ENCODE results near the gene SFTA2. TPM values are rescaled to one million over a fixed set of nuclear protein-coding genes. Genes with fewer than 3 reads are reported as not detected.
A peak's percentile ranks its signal among the peaks of the same experiment; 100 is the strongest.

The SFTA2 gene
- total RNA-seq, 1 experiment from 2014 or later, result not detected

GRCh38 chr6:30887901-30888815 is 43.8 kb downstream of the SFTA2 start:
- no peak overlapping the region for H2AFZ ChIP-seq (ENCODE audit: low read length)
- no peak overlapping the region for H3K4me3 ChIP-seq (ENCODE audit: low read length)
- peaks cover 60% of the 10 kb centered on the region for H3K79me2 ChIP-seq (ENCODE audit: low read length)
- H3K27ac ChIP-seq (ENCODE audit: low read length), result peak overlapping the region; percentile 27; the same call in 1 of the 2 replicates
- H3K27me3 ChIP-seq (ENCODE audit: low read length), result no peaks in the 10 kb centered on the region
- H3F3A ChIP-seq (ENCODE audit: low read length, unreplicated experiment), result no peaks in the 10 kb centered on the region
- POLR2A ChIA-PET (ENCODE audit: unreplicated experiment), result interaction anchor here (0.5 kb wide), 1 partner anchor 136 kb away, joined by 3 read pairs; no protein-coding TSS in a partner anchor
- H3K9me2 ChIP-seq (replicated peaks; ENCODE audit: low read length), result no peaks in the 10 kb centered on the region
- H3K9me3 ChIP-seq (ENCODE audit: low read length), result no peaks in the 10 kb centered on the region
- H3K36me3 ChIP-seq (ENCODE audit: low read depth, low read length), result peaks cover 26% of the 10 kb centered on the region; the same call in 1 of the 2 replicates
- TF ChIP-seq EZH2 (IDR thresholded peaks at IDR 0.05; ENCODE audit: low read length, unreplicated experiment) (no peak), CTCF (conservative IDR thresholded peaks at IDR 0.05; ENCODE audit: low read depth, low read length) (no peak), EZH2phosphoT487 (IDR thresholded peaks at IDR 0.05; ENCODE audit: borderline replicate concordance, low read length) (no peak)
- ATAC-seq, result no peak
- CTCF ChIA-PET, result no interaction called here
- BruUV-seq (replicated peaks), result no TSS peak
- peak overlapping the region; percentile 20 for H3K4me2 ChIP-seq (ENCODE audit: low read length)
- intact Hi-C loops (cut with micrococcal nuclease), result no loop called here
- peaks cover 19% of the 10 kb centered on the region for H4K20me1 ChIP-seq (ENCODE audit: low read length)
- peak; percentile 23 for DNase-seq
- no peak overlapping the region for H3K9ac ChIP-seq (ENCODE audit: low read length)
- H3K4me1 ChIP-seq (ENCODE audit: insufficient read depth, low read length), result peaks cover 41% of the 10 kb centered on the region

GRCh38 chr6:30886897-30887255 is 45.1 kb downstream of the SFTA2 start:
- H3K4me2 ChIP-seq (ENCODE audit: low read length), result peak overlapping the region; percentile 91
- peaks cover 23% of the 10 kb centered on the region; the same call in 1 of the 2 replicates for H3K36me3 ChIP-seq (ENCODE audit: low read depth, low read length)
- H3K79me2 ChIP-seq (ENCODE audit: low read length), result peaks cover 64% of the 10 kb centered on the region
- H3K4me1 ChIP-seq (ENCODE audit: insufficient read depth, low read length), result peaks cover 54% of the 10 kb centered on the region
- H3K27me3 ChIP-seq (ENCODE audit: low read length), result no peaks in the 10 kb centered on the region
- peaks cover 19% of the 10 kb centered on the region for H4K20me1 ChIP-seq (ENCODE audit: low read length)
- peak overlapping the region; percentile 70 for H3K4me3 ChIP-seq (ENCODE audit: low read length)
- no TSS peak for BruUV-seq (replicated peaks)
- intact Hi-C loops (cut with micrococcal nuclease), result no loop called here
- ChIA-PET POLR2A (ENCODE audit: unreplicated experiment) (no interaction called here), CTCF (interaction anchor here (0.6 kb wide), 1 partner anchor 184 kb away, joined by 3 read pairs; no protein-coding TSS in a partner anchor)
- no peak for TF ChIP-seq CTCF (conservative IDR thresholded peaks at IDR 0.05; ENCODE audit: low read depth, low read length)
- no peak for TF ChIP-seq EZH2phosphoT487 (IDR thresholded peaks at IDR 0.05; ENCODE audit: borderline replicate concordance, low read length)
- TF ChIP-seq EZH2 (IDR thresholded peaks at IDR 0.05; ENCODE audit: low read length, unreplicated experiment), result no peak
- H3K9ac ChIP-seq (ENCODE audit: low read length), result peak overlapping the region; percentile 92
- no peak overlapping the region for H2AFZ ChIP-seq (ENCODE audit: low read length)
- no peaks in the 10 kb centered on the region for H3K9me2 ChIP-seq (replicated peaks; ENCODE audit: low read length)
- no peaks in the 10 kb centered on the region for H3F3A ChIP-seq (ENCODE audit: low read length, unreplicated experiment)
- H3K9me3 ChIP-seq (ENCODE audit: low read length), result no peaks in the 10 kb centered on the region
- DNase-seq, result no peak
- H3K27ac ChIP-seq (ENCODE audit: low read length), result peak overlapping the region; percentile 93
- ATAC-seq, result no peak

All from PC-3 (cell line).